Smooth muscle cell of trachea (primary cell): ENCODE data around the gene LRRC70. TPM values are rescaled to one million over a fixed set of nuclear protein-coding genes. Genes with fewer than 3 reads are reported as not detected.

Source experiments
- total RNA-seq: library from RNA; depleted of rRNA; stranded (reverse); fragments of >200 nt; gene quantifications from 2 replicates; pipeline ENCODE4 v1.2.1, GENCODE V29; 2014

LRRC70 gene
- total RNA-seq = 0.50 and 1.3 TPM in 2 replicates

GRCh38 chr5:62578540-62578939 is at the start of gene LRRC70:
LRRC70 (plus strand) TSS chr5:62578819; CDS start chr5:62579439, 620 bp downstream.

Other genes starting within 250 kb of the LRRC70 start
- gene DIMT1, start 174.9 kb upstream of the LRRC70 start, total RNA-seq = 26.3 and 27.5 TPM in 2 replicates
- 26.6 and 38.0 TPM in 2 replicates for gene IPO11, start 166.1 kb upstream of the LRRC70 start, total RNA-seq